PC-9 (cell line): ENCODE data around the gene CUX1.

Source experiments
- EZH2 ChIP-seq: fragments of 200-600 bp; sonication (generic); IDR thresholded peaks from 2 replicates; pipeline ENCODE4 v1.8.0; 2017; ENCODE audit warnings: antibody characterized with exemption, low read depth
- TF ChIP-seq, protein P1 (sequence below): fragments of 200-600 bp; sonication (generic); conservative IDR thresholded peaks from 2 replicates; pipeline ENCODE4 v1.6.1; 2017; ENCODE audit warnings: mixed run types, antibody characterized with exemption, mild to moderate bottlenecking, moderate library complexity

DNA sequence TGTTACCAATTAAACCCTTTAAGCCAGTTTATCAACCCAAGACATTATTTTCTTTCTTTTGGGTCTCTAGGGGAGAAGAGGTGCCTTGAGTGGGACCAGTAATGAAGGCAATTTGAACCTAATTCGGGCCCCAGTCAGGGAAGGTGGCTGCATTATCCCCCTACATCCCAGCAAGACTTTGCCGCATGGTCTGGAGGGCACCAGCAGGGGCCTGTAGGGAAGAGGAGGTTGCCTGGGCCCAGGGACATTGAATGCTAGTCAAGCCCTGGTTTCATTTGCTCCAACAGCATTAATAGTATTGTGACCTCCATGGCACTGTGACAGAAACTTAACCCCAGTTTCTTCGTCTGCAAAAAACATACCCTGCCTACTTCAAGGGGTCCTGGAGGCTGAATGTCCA, 108.8 kb downstream of the CUX1 start:
- TF ChIP-seq, protein P1, sequence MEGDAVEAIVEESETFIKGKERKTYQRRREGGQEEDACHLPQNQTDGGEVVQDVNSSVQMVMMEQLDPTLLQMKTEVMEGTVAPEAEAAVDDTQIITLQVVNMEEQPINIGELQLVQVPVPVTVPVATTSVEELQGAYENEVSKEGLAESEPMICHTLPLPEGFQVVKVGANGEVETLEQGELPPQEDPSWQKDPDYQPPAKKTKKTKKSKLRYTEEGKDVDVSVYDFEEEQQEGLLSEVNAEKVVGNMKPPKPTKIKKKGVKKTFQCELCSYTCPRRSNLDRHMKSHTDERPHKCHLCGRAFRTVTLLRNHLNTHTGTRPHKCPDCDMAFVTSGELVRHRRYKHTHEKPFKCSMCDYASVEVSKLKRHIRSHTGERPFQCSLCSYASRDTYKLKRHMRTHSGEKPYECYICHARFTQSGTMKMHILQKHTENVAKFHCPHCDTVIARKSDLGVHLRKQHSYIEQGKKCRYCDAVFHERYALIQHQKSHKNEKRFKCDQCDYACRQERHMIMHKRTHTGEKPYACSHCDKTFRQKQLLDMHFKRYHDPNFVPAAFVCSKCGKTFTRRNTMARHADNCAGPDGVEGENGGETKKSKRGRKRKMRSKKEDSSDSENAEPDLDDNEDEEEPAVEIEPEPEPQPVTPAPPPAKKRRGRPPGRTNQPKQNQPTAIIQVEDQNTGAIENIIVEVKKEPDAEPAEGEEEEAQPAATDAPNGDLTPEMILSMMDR, result no peak
- no peak for TF ChIP-seq EZH2
